HL-60 (cell line): ENCODE data around the gene RETN.

Experiments
- DNase-seq, 2 experiments: peaks; one replicate each; pipeline ENCODE4 v3.0.0-alpha.2; 2010 to 2020; ENCODE audit warnings: low read depth in 1 of 2, low spot score in 1 of 2
- H3K27ac ChIP-seq: fragments of 250-450 bp; sonication (Bioruptor Pico); replicated peaks from 2 replicates; pipeline ENCODE4 v1.5.1; 2020; ENCODE audit warnings: mild to moderate bottlenecking, moderate library complexity
- H3K27me3 ChIP-seq: fragments of 250-450 bp; sonication (Bioruptor Pico); 2 replicates; pipeline ENCODE4 v1.5.1; 2021; ENCODE audit warnings: mild to moderate bottlenecking, moderate library complexity; ENCODE audit not compliant: insufficient read depth, poor library complexity, severe bottlenecking
- H3K4me3 ChIP-seq: replicated peaks from 2 replicates; pipeline ENCODE4 v1.5.1; 2011; ENCODE audit warnings: mild to moderate bottlenecking, control low read depth, low read length; ENCODE audit not compliant: insufficient read depth
- CTCF ChIP-seq: IDR thresholded peaks from one replicate; pipeline ENCODE4 v1.5.1; 2011; ENCODE audit warnings: low read length, control low read depth, inconsistent platforms; ENCODE audit not compliant: insufficient read depth
- GABPA ChIP-seq: IDR thresholded peaks from 2 replicates; pipeline ENCODE4 v1.6.1; 2012; ENCODE audit warnings: low read depth
- POLR2AphosphoS5 ChIP-seq: IDR thresholded peaks from 2 replicates; pipeline ENCODE4 v1.6.1; 2012; ENCODE audit warnings: low read depth
- REST ChIP-seq: IDR thresholded peaks from 2 replicates; pipeline ENCODE4 v1.6.1; 2012; ENCODE audit warnings: low read depth; ENCODE audit not compliant: insufficient replicate concordance
- SPI1 ChIP-seq: IDR thresholded peaks from 2 replicates; pipeline ENCODE4 v1.6.1; 2012; ENCODE audit warnings: low read depth, mild to moderate bottlenecking, borderline replicate concordance

RETN gene

GRCh38 chr19:7678971-7679751, 10.3 kb downstream of the RETN start:
- DNase-seq, result peak; percentile 66 to 80
- H3K27me3 ChIP-seq, result no peaks in the 10 kb centered on the region
- peak overlapping the region; percentile 95 for H3K27ac ChIP-seq
- no peak for TF ChIP-seq GABPA
- TF ChIP-seq CTCF, result peak; percentile 60
- H3K4me3 ChIP-seq, result peak overlapping the region; percentile 58

GRCh38 chr19:7679771-7680605, 11.1 kb downstream of the RETN start:
- Histone ChIP-seq H3K27ac (peak overlapping the region; percentile 95), H3K27me3 (no peaks in the 10 kb centered on the region), H3K4me3 (peak overlapping the region; percentile 1; the same call in 1 of the 2 replicates)
- no peak for DNase-seq
- no peak for TF ChIP-seq SPI1
- TF ChIP-seq REST, result no peak
- TF ChIP-seq CTCF, result no peak
- TF ChIP-seq GABPA, result no peak
- TF ChIP-seq POLR2AphosphoS5, result no peak

- TF ChIP-seq CTCF (peak; percentile 61), POLR2AphosphoS5 (0 out of 2 replicates have a peak, but pooled peaks have one; percentile 47), REST (no peak), GABPA (no peak), SPI1 (no peak)
- Histone ChIP-seq H3K27me3 (no peaks in the 10 kb centered on the region), H3K27ac (peak within 1 kb of the TSS; percentile 95), H3K4me3 (peak within 1 kb of the TSS; percentile 95)
- DNase-seq, result peak; percentile 87 to 92
Measured at GRCh38 chr19:7680606-7681339, 11.9 kb downstream of the RETN start, which contains the start of gene TRAPPC5. Gene TRAPPC5 (plus strand): TSS chr19:7680833. CDS start chr19:7682254, 1,421 bp downstream.
